CD8-positive, alpha-beta memory T cell (primary cell): ENCODE data around the gene SLC15A4. TPM values are rescaled to one million over a fixed set of nuclear protein-coding genes. Genes with fewer than 3 reads are reported as not detected.

Experiments used
- CTCF ChIA-PET: fragments of 350-600 bp; sonication (Branson Sonifier 250); formaldehyde crosslinking; loops from one replicate; lab custom pipeline; 2021; ENCODE audit warnings: antibody characterized with exemption; lab: Charles Lee
- POLR2A ChIA-PET: fragments of 350-600 bp; sonication (Branson Sonifier 250); formaldehyde crosslinking; loops from one replicate; lab custom pipeline; 2021; ENCODE audit warnings: antibody characterized with exemption; lab: Charles Lee
- DNase-seq, 5 donors: peaks; one replicate each; pipeline versions ENCODE4 v3.0.0 to v3.0.0-alpha.2; 2020 to 2022; ENCODE audit warnings: mixed read lengths in 1 of 5
- H3K27ac ChIP-seq: one replicate; pipeline ENCODE4 v1.7.0; 2013; ENCODE audit warnings: low read depth, mild to moderate bottlenecking, low read length, moderate library complexity
- H3K27me3 ChIP-seq: 2 replicates; pipeline ENCODE4 v1.7.0; 2013; ENCODE audit warnings: low read length, mild to moderate bottlenecking; ENCODE audit not compliant: insufficient read depth, poor library complexity, severe bottlenecking
- H3K36me3 ChIP-seq: 2 replicates; pipeline ENCODE4 v1.7.0; 2013; ENCODE audit warnings: mild to moderate bottlenecking, low read length, moderate library complexity; ENCODE audit not compliant: insufficient read depth
- H3K4me1 ChIP-seq: 2 replicates; pipeline ENCODE4 v1.7.0; 2013; ENCODE audit warnings: mild to moderate bottlenecking, low read length, moderate library complexity; ENCODE audit not compliant: insufficient read depth
- H3K4me3 ChIP-seq: 2 replicates; pipeline ENCODE4 v1.7.0; 2013; ENCODE audit warnings: mild to moderate bottlenecking, low read length
- H3K9me3 ChIP-seq: 2 replicates; pipeline ENCODE4 v1.7.0; 2013; ENCODE audit warnings: mild to moderate bottlenecking, low read length
- H3K27ac Mint-ChIP-seq, 8 donors: one replicate each; pipeline ENCODE4 v1.8.0; 2020 to 2021; ENCODE audit warnings: mixed read lengths in 8 of 8, mild to moderate bottlenecking in 6 of 8, inconsistent platforms in 3 of 8, moderate library complexity in 3 of 8
- H3K27me3 Mint-ChIP-seq, 2 donors: one replicate each; pipeline ENCODE4 v1.8.0; 2020 to 2021; ENCODE audit warnings: mixed read lengths in 2 of 2, mild to moderate bottlenecking in 1 of 2, moderate library complexity in 1 of 2
- H3K36me3 Mint-ChIP-seq, 3 donors: one replicate each; pipeline ENCODE4 v1.8.0; 2020 to 2021; ENCODE audit warnings: mixed read lengths in 3 of 3, inconsistent platforms in 1 of 3, mild to moderate bottlenecking in 1 of 3
- H3K4me1 Mint-ChIP-seq, 3 donors: one replicate each; pipeline ENCODE4 v1.8.0; 2020 to 2021; ENCODE audit warnings: mixed read lengths in 3 of 3, inconsistent platforms in 1 of 3, mild to moderate bottlenecking in 1 of 3
- H3K4me3 Mint-ChIP-seq, 7 donors: one replicate each; pipeline ENCODE4 v1.8.0; 2020 to 2021; ENCODE audit warnings: mixed read lengths in 7 of 7, mild to moderate bottlenecking in 6 of 7, moderate library complexity in 4 of 7, inconsistent platforms in 2 of 7
- H3K9me3 Mint-ChIP-seq, 5 donors: one replicate each; pipeline ENCODE4 v1.8.0; 2020 to 2022; ENCODE audit warnings: mixed read lengths in 5 of 5, mild to moderate bottlenecking in 3 of 5, moderate library complexity in 2 of 5, inconsistent platforms in 1 of 5
- polyA plus RNA-seq: library from polyadenylated mRNA; unstranded; fragments of 300-500 nt; fragmentation: Illumina TruSeq; gene quantifications from one replicate; pipeline ENCODE4 v1.2.3, GENCODE V29; 2021
- total RNA-seq, 2 experiments: library from RNA; stranded (reverse); gene quantifications; one replicate each; pipeline ENCODE4 v1.2.3, GENCODE V29; 2021

The SLC15A4 gene
- total RNA-seq (10 to 100 TPM; 21.0 to 21.7 TPM), polyA plus RNA-seq (16.1 TPM)

- H3K4me3 ChIP-seq = peak within 1 kb of the TSS; percentile 83
- ChIA-PET POLR2A (interaction anchor here (0.6 to 1.3 kb wide), 4 partner anchors 12 to 78 kb away, joined by 3 to 6 read pairs (median 4); no protein-coding TSS in a partner anchor), CTCF (interaction anchor here (1.7 kb wide), 1 partner anchor 26 kb away, joined by 7 read pairs; no protein-coding TSS in a partner anchor)
- H3K36me3 Mint-ChIP-seq = peaks cover 0 to 14% (median 0%) of the 10 kb centered on the region in 3 donors
- H3K9me3 ChIP-seq = no peaks in the 10 kb centered on the region
- H3K4me3 Mint-ChIP-seq = peak within 1 kb of the TSS; percentile 82 to 92 (median 84)
- H3K4me1 Mint-ChIP-seq = peaks cover 36 to 45% (median 36%) of the 10 kb centered on the region in 3 donors
- peak within 1 kb of the TSS; percentile 46 to 89 (median 78) for H3K27ac Mint-ChIP-seq
- peak within 1 kb of the TSS; percentile 73 for H3K27ac ChIP-seq
- H3K27me3 ChIP-seq = no peaks in the 10 kb centered on the region
- DNase-seq = peak; percentile 86 to 95 (median 90)
- H3K9me3 Mint-ChIP-seq = no peaks in the 10 kb centered on the region
- H3K4me1 ChIP-seq = peaks cover 26% of the 10 kb centered on the region
- H3K36me3 ChIP-seq = peaks cover 7% of the 10 kb centered on the region
- H3K27me3 Mint-ChIP-seq = no peaks in the 10 kb centered on the region
These were observed at the start of gene SLC15A4 for GRCh38 chr12:128823916-128824839. Gene SLC15A4 (minus strand): TSS chr12:128823958. CDS start chr12:128823943, 15 bp downstream.

GRCh38 chr12:128872303-128872702 lies 48.5 kb upstream of the SLC15A4 start:
- Mint-ChIP-seq H3K9me3 (peaks cover 9 to 25% (median 21%) of the 10 kb centered on the region in 5 donors), H3K36me3 (peaks cover 1 to 19% (median 4%) of the 10 kb centered on the region in 3 donors), H3K27me3 (peaks cover 7 to 8% of the 10 kb centered on the region in 2 donors), H3K4me1 (no peaks in the 10 kb centered on the region), H3K4me3 (no peak overlapping the region), H3K27ac (no peak overlapping the region)
- Histone ChIP-seq H3K4me3 (no peak overlapping the region), H3K36me3 (no peaks in the 10 kb centered on the region), H3K9me3 (peaks cover 4% of the 10 kb centered on the region), H3K27ac (no peak overlapping the region), H3K4me1 (no peaks in the 10 kb centered on the region), H3K27me3 (no peaks in the 10 kb centered on the region)
- POLR2A ChIA-PET = no interaction called here
- CTCF ChIA-PET = no interaction called here
- DNase-seq = no peak

GRCh38 chr12:128871516-128871892 lies 47.7 kb upstream of the SLC15A4 start:
- H3K36me3 Mint-ChIP-seq = peaks cover 1 to 12% (median 4%) of the 10 kb centered on the region in 3 donors
- ChIA-PET CTCF (no interaction called here), POLR2A (no interaction called here)
- no peaks in the 10 kb centered on the region for H3K4me1 Mint-ChIP-seq
- Histone ChIP-seq H3K4me1 (no peaks in the 10 kb centered on the region), H3K36me3 (no peaks in the 10 kb centered on the region), H3K27ac (no peak overlapping the region), H3K27me3 (no peaks in the 10 kb centered on the region), H3K4me3 (no peak overlapping the region), H3K9me3 (peaks cover 4% of the 10 kb centered on the region)
- no peak overlapping the region for H3K4me3 Mint-ChIP-seq
- no peak overlapping the region for H3K27ac Mint-ChIP-seq
- peaks cover 7 to 8% of the 10 kb centered on the region in 2 donors for H3K27me3 Mint-ChIP-seq
- no peak for DNase-seq
- peaks cover under 1 to 17% (median 13%) of the 10 kb centered on the region in 5 donors for H3K9me3 Mint-ChIP-seq

- ChIA-PET POLR2A (no interaction called here), CTCF (no interaction called here)
- Mint-ChIP-seq H3K27me3 (peaks cover 0 to 7% of the 10 kb centered on the region in 2 donors), H3K36me3 (no peaks in the 10 kb centered on the region), H3K9me3 (peaks cover 0 to 3% (median 0%) of the 10 kb centered on the region in 5 donors), H3K4me1 (no peaks in the 10 kb centered on the region), H3K27ac (peak overlapping the region in 1 of 8 donors; percentile 5), H3K4me3 (no peak overlapping the region)
- no peak overlapping the region for H3K4me3 ChIP-seq
- H3K27ac ChIP-seq = no peak overlapping the region
- no peaks in the 10 kb centered on the region for H3K27me3 ChIP-seq
- no peaks in the 10 kb centered on the region for H3K36me3 ChIP-seq
- no peak for DNase-seq
- H3K4me1 ChIP-seq = no peaks in the 10 kb centered on the region
- no peaks in the 10 kb centered on the region for H3K9me3 ChIP-seq
These were observed 43.7 kb upstream of the SLC15A4 start for GRCh38 chr12:128867466-128867865.

- peak overlapping the region in 2 of 8 donors; percentile 19 to 72 for H3K27ac Mint-ChIP-seq
- no peaks in the 10 kb centered on the region for H3K4me1 ChIP-seq
- H3K9me3 Mint-ChIP-seq = peaks cover 0 to 3% (median 0%) of the 10 kb centered on the region in 5 donors
- H3K4me3 Mint-ChIP-seq = peak overlapping the region in 1 of 7 donors; percentile 45
- no peaks in the 10 kb centered on the region for H3K9me3 ChIP-seq
- no peak overlapping the region for H3K4me3 ChIP-seq
- DNase-seq = no peak
- no peaks in the 10 kb centered on the region for H3K4me1 Mint-ChIP-seq
- H3K36me3 Mint-ChIP-seq = no peaks in the 10 kb centered on the region
- H3K27me3 ChIP-seq = no peaks in the 10 kb centered on the region
- ChIA-PET POLR2A (no interaction called here), CTCF (no interaction called here)
- H3K27me3 Mint-ChIP-seq = peaks cover 0 to 3% of the 10 kb centered on the region in 2 donors
- H3K36me3 ChIP-seq = no peaks in the 10 kb centered on the region
- no peak overlapping the region for H3K27ac ChIP-seq
These were observed 40.9 kb upstream of the SLC15A4 start for GRCh38 chr12:128864516-128865186.

GRCh38 chr12:128863957-128864356 lies 40.2 kb upstream of the SLC15A4 start:
- Histone ChIP-seq H3K4me3 (no peak overlapping the region), H3K27me3 (no peaks in the 10 kb centered on the region), H3K36me3 (no peaks in the 10 kb centered on the region), H3K9me3 (no peaks in the 10 kb centered on the region), H3K27ac (no peak overlapping the region), H3K4me1 (no peaks in the 10 kb centered on the region)
- POLR2A ChIA-PET = no interaction called here
- H3K9me3 Mint-ChIP-seq = peaks cover 0 to 3% (median 0%) of the 10 kb centered on the region in 5 donors
- H3K4me1 Mint-ChIP-seq = no peaks in the 10 kb centered on the region
- H3K27ac Mint-ChIP-seq = no peak overlapping the region
- peaks cover 1 to 3% of the 10 kb centered on the region in 2 donors for H3K27me3 Mint-ChIP-seq
- no peaks in the 10 kb centered on the region for H3K36me3 Mint-ChIP-seq
- no peak for DNase-seq
- CTCF ChIA-PET = no interaction called here
- H3K4me3 Mint-ChIP-seq = no peak overlapping the region

GRCh38 chr12:128861226-128862016 lies 37.7 kb upstream of the SLC15A4 start:
- Histone ChIP-seq H3K4me1 (no peaks in the 10 kb centered on the region), H3K36me3 (no peaks in the 10 kb centered on the region), H3K4me3 (no peak overlapping the region), H3K27ac (no peak overlapping the region), H3K9me3 (no peaks in the 10 kb centered on the region), H3K27me3 (no peaks in the 10 kb centered on the region)
- Mint-ChIP-seq H3K4me3 (no peak overlapping the region), H3K36me3 (peaks cover 0 to under 1% (median 0%) of the 10 kb centered on the region in 3 donors), H3K9me3 (no peaks in the 10 kb centered on the region), H3K27ac (peak overlapping the region in 1 of 8 donors; percentile 75), H3K4me1 (no peaks in the 10 kb centered on the region), H3K27me3 (peaks cover 0 to 12% of the 10 kb centered on the region in 2 donors)
- CTCF ChIA-PET = no interaction called here
- POLR2A ChIA-PET = no interaction called here
- DNase-seq = no peak
